Kasumi-1 (cell line): ENCODE results near the gene SPATC1L.
"Not testable (repeated sequence)": the region's sequence is repeated elsewhere in the genome, so short reads cannot be mapped to it uniquely, and the experiment has no call there.

ENCODE experiments used
- DNase-seq, 2 experiments: peaks; one replicate each; lab custom pipeline; 2025; lab: John Stamatoyannopoulos, UW

SPATC1L gene

DNA sequence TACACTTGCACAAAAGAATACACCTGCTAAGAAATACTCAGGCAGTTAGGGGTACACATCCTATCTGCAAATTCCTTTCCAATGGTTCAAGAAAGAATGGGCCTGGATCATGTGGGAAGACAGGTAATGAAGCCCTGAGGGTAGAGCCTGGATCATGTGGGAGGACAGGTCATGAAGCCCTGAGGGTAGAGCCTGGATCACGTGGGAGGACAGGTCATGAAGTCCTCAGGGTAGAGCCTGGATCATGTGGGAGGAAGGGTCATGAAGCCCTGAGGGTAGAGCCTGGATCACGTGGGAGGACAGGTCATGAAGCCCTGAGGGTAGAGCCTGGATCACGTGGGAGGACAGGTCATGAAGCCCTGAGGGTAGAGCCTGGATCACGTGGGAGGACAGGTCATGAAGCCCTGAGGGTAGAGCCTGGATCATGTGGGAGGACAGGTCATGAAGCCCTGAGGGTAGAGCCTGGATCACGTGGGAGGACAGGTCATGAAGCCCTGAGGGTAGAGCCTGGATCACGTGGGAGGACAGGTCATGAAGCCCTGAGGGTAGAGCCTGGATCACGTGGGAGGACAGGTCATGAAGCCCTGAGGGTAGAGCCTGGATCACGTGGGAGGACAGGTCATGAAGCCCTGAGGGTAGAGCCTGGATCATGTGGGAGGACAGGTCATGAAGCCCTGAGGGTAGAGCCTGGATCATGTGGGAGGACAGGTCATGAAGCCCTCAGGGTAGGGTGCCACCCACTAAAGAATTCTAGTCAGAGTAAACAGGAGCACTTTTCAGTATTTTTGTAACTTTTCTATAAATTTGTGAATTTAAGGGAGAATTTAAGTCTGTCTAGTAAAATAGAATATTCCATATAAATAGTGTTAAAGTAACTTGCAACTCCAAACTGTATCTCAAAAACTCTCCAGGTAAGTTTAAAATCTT lies 16.9 kb upstream of the SPATC1L start:
- not testable (repeated sequence) for DNase-seq

DNA sequence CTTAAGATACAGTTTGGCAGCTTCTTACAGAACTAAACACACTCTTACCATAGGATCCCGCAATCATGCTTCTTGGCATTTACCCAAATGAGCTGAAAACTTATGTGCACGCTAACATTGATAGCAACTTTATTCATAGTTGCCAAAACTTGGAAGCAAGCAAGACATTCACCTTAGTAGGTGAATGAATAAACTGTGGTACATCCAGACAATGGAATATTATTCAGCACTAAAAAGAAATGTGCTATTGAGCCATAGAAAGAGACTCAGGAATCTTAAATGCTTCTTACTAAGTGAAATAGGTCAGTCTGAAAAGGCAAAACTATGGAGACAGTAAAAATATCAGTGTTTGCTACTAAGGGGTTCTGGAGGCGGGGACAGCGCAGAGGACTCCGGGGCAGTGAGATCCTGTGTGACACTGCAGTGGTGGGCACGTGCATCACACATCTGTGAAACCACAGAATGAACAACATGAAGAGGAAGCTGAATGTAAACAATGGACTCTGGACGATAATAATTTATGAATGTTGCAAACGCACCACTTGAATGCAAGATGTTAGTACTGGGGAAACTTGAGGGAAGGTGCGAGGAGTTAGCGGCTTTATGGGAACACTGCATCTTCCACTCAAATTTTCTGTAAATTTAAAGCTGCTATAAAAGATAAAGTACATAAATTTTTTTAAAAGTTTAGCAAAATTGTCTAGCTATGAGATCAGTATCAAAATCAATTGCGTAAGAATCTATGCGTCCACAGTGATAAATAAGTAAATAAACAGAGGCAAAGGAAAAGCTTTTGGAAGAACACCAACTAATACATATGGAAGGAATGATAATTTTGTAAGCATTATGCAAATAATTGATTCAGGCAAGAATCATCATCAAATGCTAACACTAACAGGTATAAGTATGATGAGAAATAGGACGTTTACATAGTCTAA lies 15.4 kb upstream of the SPATC1L start:
- DNase-seq = no peak

DNA sequence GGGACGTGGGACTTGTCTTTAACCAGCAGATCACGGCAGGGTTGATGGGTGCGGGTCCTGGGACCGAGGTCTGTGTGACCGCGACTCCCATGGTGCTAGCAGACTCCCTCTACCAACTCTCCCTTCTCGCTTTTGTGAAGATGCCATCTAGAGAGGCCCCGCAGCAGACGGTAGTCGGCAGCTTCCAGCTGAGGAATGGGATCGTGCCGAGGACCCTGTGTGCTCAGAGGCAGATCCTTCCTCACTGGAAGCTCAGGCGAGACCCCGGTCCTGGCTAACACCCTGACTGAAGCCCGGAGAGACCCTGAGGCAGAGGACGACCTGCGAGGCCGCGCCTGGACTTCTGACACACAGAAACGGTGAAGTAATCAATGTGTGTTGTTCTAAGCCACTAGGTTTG lies 12.5 kb upstream of the SPATC1L start:
- no peak for DNase-seq

DNA sequence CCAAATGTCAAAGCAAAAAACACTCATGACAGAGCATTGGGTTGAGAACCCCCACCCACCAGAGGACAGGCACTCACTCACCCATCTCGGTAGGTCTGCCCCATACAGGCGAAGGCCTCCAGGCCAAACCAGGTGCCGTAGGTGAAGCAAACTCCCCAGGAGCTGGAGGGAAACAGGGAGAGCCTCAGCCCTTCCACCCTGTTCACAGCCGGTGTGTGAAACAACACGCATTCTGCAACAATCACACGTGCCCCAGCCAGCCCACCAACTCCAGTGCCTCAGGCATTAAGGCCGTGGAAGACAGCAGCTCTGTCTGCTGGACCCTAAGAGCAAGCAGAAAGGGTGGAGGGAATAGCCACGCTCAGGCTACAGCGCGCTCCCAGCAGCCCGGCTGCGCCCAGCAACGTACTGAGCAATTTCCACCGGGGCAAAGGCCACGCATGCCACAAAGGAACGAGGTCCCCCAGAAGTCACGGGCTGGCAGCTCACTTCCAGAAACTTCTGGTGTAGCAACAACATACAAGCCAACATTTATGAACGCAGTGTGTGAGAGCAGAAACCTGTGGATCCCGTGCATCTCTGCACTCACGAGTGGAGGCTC lies 11.4 kb upstream of the SPATC1L start:
- DNase-seq = no peak

DNA sequence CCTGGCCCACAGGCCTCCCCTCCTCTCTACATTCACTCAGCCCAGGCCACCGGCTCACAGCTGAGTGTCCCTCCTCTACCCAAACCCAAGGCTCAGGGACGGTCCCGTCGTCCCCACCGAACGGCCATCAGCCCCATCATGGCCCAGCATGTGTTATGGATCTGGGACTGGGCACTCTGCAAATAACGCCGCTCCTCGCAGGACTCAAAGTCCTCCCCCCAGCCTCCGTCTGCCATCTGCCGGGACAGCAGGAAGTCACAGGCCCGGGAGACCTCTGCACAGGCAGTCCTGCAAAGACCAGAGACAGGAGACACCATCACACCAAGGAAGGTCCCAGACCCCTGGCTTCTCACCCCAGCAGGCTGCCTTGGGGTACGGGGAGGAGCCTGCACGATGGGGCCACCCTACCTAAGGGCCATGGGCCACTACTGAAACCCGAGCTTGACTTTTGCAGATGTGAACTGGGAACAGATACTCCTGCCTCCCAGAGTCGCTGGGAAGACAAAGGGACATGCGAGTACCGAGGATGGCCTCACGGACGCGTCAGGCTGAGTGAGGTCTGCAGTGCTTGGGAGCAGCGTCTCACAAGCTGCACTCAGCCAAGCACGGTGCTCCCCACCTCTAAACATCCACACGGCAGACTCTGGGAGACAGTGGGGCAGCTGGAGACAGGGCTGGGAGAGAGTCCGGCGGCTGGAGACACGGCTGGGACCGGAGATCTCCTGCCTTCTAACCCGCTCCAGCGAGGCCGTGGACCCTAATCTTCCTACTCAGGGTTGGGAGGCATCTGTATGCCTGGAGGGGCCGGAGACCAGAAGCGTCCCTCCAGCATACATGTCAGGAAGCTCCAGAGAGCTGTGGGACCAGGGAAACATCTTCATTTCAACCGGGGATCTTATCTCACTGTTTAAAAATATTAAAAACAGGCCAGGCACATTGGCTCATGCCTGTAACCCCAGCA lies 10.4 kb upstream of the SPATC1L start:
- no peak for DNase-seq

DNA sequence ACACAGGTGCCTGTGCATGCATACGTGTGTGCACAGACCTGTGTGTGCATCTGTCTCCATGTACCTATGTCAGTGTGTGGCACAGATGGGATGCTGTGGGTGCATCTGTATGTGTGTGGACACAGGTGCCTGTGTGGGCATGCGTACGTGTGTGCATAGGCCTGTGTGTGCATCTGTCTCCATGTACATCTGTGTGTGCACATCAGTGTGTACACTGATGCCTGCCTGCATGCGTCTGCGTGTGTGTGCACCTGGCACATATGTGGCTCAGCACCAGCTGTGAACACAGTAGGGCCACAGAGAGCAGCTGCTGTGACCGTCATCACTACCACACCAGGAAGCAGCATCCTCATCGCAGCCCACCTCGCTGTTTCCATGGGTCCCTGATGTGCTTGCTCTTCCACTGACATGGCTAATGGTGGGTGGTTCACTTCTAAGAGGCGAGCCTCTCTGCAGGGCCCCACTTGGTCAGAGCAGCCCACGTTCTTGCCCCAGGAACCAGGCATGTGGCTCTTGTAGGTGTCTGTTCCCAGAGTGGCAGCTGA lies 9.6 kb upstream of the SPATC1L start:
- DNase-seq = no peak

DNA sequence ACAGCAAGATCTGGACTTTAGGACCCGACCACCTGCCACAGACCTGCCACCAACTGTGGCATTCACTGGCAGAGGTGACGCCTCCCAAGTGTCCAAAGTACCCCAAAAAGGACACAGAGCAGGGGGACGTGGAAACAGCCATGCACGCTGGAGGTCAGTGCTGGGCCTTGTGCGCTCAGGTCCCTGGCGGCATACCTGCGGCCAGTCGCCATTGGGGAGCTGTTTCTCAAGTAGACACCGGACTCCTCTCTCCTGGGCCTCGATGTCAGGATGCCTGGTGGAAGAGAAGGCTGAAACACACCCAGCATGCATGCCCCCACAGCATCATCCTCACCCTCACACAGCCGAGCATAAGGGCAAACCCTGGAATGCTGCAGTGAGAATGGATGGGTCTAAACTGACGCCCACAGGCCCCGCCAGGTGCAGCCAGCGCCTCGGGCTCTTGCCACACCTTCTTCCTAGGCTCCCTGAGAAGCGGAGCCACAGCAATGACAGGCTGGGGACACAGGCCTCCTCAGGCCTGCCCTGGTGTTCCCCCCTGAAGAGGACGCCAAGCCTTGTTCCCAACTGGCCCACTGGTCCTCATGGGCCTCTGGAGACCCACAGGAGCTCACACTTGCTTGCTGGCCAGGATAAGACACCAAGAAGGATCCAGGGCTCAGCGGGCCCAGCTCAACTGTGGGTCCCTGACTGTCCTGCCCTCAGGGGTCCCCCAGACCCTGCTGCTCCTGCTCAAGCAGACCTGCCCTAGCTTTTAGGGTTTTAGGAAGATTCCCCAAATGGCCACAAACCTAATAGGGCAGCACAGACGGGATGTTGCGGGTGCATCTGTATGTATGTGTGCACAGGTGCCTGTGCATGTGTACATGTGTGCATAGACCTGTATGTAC lies 7.7 kb upstream of the SPATC1L start:
- DNase-seq = no peak

DNA sequence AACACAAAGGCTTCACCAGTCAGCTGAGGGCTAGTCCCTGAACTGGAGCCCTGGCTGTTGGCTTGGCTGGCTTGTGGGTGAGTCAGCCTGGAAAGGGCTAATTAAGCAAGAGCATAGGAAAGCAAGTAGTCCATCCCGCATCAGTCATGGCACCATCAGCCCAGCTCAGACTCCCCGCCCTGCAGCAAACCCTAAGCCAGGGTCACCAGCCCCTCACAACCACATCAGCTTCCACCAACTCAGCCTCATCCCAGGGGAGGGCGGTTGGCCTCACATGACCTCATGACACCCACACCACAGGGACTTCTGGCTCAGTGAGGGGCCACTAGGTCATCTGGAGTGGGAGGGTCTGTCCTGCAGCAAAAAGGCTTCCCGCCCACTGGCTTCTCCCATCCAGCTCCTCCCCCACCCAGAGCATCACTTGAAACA lies 7.0 kb upstream of the SPATC1L start:
- DNase-seq = no peak

DNA sequence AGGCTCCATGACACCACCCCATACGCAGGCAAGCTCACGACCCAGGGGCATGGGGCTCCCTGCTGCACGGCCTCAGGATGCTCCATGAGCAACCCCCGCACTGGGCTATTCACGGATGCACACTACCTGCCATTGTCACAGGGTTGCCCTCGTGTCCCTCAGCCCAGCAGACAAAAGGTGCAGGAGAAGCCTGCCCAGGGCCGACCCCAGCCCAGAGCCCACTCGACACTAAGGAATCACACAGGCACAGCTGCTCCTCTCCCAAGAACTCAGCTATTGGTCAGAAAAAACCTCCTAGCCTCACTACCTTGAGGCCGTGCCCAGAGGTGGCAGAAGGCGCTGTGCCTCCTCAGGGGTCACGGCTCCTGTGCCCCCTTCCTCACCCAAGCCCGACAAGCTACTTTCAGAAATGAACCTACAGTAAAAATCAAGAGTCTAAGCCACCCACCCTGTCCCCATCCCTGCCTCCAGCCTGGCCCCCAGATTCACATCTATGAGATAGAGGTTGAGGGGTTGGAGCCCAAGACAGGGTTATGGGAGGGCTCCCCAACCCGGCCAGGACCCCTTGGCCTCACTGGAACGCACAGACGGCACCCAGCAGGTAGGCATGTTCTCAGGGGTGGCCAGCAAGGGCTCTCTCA lies 6.4 kb upstream of the SPATC1L start:
- no peak for DNase-seq

DNA sequence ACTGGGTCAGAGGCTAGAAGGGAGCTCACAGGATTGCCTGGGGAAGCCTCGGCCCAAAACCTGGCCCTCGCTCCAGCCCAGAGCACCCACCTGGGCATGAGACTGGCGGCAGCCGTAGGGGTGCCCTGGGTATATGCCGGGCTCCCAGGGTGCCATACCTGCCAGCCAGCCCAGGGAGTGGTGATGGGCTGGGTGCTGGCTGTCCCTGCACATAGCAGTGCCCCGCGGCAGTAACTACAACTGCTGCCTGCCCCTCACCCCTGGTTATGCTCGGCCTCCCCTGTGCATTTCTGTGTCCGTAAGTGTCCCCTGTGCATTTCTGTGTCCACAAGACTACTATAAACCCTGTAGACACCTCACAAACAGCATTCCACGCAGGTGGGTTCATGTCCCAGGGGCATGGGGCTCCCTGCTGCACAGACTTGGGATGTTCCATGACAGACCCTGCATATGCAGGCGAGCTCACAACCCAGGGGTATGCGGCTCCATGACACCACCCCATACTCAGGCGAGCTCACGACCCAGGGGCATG lies 5.8 kb upstream of the SPATC1L start:
- no peak for DNase-seq

DNA sequence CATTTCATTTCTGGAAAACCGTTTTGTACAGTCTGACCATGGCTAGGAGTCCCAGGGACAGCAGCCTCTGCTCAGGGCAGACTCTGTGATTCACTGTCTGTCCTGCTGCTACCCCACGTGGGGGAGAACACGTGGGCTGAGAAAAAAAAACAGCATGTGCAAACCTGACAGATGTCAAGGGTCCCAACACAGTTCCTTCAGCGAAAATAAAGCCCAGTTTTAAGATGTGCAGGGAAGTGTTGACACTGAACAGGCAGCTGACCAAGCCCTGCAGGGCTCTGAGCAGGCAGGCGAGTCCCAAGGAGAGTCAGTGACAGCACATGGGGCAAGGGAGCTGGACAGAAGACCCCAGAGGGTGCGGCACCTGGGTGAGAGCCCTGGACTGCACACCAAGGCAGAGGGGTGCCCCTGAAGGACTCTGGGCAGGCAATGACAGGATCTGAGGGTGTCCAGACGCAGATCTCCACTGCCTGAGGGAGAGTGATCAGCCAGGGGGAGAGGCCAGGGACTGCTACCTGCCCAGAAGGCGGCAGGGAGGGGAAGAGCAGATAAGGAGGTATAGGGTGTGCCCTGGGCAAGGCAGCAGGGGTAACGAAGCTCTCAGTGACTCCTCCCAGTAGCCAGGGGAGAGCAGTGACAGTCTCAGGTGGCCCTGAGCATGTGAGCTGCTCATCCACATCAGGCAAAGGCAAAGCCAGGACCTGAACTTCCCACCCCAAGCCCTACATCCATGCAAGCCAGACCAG lies 5.1 kb upstream of the SPATC1L start:
- no peak for DNase-seq

DNA sequence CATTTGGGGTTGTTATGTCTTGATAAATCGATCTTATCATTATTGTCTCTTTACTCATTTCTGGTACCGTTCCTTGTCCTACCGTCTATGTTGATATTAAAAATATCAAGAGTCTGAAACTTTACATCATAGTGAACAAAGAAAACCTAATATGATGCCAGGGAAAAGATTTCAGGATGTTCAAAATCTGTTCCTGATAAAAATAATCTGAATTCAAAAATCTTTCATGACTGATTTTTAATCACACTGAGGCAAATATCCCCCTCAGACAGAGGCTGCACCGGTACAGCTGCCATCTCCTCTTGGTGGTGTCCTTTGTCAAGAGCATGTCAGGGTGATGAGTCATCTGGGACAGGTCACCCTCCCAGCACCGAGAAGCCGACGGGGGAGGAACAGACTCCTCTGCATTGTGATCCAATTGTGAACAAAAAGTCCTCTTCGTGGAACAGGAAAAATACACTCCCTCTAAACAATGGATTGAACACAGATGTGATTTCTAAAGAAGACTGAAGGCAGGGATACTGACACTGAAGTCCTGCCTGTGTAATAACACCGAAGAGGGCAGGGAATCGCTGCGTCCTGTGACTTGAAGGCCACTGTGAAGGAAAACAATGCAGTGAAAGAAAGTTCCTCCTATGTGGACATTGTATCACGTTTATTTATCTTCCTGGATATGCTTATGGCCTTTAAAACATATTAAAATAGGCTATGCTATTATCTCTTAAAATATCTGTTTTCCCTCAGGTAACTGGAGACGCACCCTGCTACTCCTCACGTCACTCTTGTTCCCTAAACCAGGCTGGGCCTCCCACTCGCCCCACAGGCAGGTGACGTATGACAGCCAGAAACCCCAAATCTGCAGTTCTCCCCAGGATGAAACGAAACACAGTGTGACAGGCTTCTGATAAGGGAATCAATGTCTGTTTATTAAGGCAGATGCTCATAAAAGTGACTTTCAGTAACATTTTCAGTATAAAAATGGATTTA lies 4.3 kb upstream of the SPATC1L start:
- DNase-seq = peak; percentile 19 to 34

DNA sequence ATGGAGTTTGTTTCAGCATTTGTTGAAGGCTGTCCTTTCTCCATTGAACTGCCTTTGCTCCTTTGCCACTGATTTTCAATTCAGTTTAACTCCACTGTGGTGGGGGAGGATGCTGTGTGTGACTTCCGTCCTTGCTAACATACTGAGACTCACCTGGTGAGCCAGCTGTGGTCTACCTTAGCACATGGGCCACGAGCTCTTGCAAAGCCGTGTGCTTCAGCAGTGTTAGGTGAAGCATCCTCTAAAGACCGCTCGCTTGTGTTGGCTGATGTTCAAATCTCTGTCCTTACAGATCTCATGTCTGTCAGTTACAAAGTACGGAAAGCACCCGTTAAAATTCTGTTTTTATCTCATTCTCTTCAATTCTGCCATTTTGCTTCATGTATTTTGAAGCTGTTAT lies 3.6 kb upstream of the SPATC1L start:
- no peak for DNase-seq

DNA sequence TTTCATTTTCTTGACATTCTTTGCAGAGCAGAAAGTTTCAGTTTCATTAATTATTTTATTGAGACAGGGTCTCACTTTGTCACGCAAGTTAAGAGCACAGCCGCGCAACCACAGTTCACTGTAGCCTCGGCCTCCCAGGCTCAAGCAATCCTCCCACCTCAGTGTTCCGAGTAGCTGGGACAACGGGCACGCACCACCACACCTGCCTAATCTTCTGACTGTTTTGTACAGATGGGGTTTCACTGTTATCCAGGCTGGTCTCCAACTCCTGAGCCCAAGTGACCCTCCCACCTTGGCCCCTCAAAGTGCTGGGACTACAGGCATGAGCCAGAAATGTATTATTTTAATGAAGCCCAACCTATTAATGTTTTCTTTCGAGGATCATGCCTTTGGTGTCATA lies 3.0 kb upstream of the SPATC1L start:
- no peak for DNase-seq

DNA sequence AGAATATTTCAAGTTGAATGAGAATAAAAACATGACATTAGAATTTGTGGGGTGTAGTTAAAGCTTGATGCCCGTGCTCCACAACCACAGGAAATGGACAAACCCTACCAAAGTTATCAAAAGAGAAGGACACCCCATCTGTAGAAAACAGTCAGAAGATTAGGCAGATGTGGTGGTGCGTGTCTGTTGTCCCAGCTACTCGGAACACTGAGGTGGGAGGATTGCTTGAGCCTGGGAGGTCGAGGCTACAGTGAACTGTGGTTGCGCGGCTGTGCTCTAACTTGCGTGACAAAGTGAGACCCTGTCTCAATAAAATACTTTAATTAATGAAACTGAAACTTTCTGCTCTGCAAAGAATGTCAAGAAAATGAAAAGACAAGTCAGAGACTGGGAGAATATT lies 1.5 kb upstream of the SPATC1L start:
- peak in 1 of 2 experiments; percentile 25 for DNase-seq

DNA sequence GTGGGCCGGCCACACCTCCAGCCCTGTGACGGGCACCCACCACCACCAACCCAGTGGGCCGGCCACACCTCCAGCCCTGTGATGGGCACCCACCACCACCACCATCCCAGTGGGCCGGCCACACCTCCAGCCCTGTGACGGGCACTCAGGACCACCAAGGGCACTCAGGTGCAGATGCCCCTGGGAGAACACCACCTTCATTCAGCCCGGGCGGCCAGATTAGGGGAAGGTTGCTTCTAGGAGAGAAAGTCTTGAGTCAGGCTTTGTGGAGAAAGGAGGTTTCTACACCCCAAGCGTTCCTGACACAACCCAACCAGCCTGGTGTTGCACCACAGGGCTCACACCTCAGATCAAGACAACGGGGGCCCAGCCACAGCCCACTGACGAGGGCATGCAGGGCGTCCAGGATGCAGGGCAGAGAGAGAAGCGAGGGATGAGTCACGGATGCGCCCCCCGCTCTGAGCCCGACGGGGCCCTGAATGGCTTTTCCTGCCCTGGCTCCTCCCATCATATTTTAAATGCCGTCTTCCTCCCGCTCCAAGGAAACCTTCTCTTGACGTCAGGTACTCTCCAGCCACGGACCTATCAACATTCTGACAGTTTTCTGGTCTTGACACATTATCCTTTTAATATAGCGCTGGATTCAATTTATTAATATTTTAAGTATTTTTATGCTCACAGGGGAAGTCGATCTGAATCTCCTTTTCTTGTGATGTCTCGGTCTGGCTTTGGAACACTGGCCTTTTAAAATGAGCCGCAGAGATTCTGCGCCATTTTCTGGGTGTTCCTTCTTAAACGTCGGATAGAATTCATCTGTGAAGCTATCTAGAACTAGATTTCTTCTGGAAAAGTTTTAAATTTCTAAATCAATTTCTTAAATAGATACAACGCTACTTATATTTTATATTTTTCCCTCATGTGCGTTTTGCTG lies 631 bp upstream of the SPATC1L start:
- peak; percentile 80 to 90 for DNase-seq
